Muscle of arm (tissue), 12 donors: ENCODE results near the gene CENPU. TPM values are rescaled to one million over a fixed set of nuclear protein-coding genes. Genes with fewer than 3 reads are reported as not detected.
"Not testable (repeated sequence)": the region's sequence is repeated elsewhere in the genome, so short reads cannot be mapped to it uniquely, and the experiment has no call there.

ENCODE experiments used
- DNase-seq: peaks from one replicate; pipeline ENCODE4 v3.0.0-alpha.2; 2013
- polyA plus RNA-seq, 12 donors: library from polyadenylated mRNA; unstranded; fragments of 120-200 nt; gene quantifications; one replicate each; pipeline ENCODE4 v1.2.1, GENCODE V29; 2013; ENCODE audit not compliant: insufficient read length in 12 of 12

Gene CENPU
- polyA plus RNA-seq, 12 donors: 19.1 to 48.5 (median 29.9) TPM; not detected in 1

DNA sequence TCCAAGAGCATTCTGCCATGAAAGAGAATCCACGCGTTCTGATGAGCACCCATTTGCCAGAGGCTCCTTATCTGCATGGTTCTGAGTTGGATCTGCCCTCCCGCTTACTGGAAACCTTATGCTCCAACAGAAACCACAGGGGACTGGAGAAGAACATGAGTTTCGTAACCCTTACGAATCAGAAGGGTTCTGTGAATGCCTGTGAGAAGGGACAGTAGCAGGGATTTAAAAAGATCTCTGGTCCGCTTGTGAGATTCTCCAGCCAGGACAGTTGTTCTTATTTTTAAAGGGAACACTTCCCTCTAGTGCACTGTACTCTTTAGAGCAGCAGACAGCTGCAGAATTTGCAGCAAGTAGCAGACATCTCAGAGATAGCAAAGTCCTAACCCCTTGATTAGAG lies 22.5 kb upstream of the CENPU start:
- no peak for DNase-seq

DNA sequence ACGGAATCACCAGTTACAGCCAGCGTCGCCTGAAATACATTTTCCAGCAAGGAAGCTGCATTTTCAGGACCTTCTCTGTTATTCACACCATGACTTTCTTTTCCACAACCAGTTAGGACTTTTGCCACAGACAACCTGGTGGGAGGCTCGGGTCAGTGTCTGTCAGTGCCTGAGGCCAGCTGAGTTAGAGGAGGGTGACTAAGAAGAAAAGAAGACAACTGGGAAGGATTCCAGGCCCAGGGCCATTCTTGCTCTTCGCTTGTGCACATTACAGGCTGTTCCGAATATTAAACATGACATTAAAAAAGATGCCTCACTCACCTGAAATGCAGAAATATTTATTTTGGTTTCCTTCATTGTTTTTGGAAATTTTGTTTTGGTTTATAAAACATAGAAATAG lies 21.4 kb upstream of the CENPU start:
- no peak for DNase-seq

DNA sequence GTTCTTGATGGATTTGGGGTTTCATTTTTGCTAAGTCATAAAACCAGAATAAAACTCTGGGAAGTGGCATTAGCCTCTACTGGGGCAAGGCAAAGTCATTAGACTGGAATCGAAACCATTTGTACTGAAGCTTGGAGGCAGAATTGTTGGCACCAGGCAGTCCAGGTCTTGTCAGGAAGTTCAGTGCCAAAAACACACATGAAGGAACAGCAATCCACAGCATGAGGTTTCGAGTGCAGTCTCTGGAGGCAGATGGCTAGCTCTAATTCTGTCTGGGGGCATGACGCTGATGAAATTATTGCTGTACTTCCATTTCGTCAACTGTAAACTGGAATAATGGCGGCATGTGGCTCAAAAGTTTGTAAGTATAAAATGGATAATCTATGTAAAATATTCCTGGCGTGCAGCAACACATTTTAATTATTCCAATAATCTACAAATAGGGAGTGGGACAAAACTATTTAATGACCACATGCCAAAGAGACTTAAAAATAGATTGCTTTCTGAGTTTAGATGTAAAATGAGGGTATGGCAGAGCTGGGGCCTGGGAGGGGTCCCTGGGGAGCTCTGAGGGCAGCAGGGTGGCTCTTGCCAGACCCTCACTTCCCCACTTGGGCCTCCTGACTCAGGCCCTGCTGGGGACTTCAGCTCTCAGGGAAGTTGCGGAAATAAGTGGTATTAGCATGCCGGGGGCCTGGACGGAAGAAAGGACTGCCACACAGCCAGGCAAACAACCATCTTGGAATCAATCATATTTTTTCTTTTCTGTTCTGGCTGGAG lies 18.8 kb upstream of the CENPU start:
- no peak for DNase-seq

DNA sequence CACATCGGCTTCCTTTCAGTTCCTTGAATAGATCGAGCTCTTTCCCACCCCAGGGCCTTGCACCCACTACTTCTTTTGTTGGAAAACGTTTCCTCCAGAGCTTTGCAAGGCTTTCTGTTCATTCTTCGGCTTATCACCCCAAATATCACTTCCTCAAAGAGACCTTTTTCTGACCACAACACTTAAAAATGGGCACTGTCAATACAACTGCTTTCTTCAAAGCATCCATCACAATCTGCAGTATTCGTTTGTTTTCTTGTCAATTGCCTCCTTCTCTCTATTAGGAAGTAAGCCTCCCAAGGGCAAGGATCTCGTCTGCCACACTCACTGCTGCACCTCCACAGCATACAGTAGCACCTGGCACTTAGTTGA lies 17.7 kb upstream of the CENPU start:
- DNase-seq: no peak

DNA sequence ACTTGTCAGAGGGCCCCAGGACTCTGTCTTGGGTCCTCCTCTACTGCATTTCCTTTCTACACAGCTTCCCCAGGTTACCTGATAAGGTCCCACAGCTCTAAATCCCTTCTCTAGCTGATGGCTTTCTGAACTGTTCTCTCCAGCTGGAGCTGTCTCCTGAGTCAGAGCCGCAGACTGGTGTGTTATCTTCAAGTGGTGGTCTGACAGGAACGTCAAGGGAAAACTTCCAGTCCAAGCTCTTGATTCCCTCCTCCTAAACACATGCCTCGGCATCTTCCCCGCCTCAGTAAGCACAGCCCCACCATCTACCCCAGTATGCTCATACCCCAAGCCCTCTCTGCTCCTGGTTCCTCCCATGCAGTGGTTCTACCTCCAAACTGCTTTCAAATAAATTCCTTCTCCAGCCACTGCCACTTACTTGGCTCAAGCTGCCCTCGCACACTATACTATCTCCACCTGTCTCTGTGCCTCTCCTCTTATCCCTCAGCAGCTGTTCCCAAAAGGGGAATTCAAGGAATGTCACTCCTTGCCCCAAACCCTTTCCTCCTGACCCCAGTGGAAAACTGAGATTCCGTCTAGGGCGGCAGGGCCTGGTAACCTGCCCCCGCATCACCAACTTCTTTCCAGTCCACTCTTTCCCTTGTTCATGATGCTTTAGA lies 17.2 kb upstream of the CENPU start:
- no peak for DNase-seq

DNA sequence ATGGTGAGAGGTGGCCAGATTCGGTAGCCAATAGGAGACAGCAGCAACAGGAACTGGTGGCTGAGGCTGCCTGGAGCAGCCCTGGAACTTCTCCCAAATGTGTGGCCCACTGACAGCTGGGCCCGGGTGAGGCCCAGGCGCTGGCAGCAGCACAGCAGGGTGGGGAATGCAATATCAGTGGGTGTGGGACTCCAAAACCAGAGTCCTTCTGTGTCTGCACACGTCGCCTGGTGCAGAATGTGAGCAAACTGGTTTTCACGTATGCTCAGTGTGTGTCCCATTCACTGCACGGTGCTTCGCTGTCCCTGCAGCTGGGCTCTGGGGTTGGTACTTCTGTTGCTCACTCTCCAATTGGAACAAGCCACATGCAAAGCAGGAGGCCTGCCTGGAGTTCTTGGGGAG lies 14.4 kb upstream of the CENPU start:
- DNase-seq: peak; percentile 39

DNA sequence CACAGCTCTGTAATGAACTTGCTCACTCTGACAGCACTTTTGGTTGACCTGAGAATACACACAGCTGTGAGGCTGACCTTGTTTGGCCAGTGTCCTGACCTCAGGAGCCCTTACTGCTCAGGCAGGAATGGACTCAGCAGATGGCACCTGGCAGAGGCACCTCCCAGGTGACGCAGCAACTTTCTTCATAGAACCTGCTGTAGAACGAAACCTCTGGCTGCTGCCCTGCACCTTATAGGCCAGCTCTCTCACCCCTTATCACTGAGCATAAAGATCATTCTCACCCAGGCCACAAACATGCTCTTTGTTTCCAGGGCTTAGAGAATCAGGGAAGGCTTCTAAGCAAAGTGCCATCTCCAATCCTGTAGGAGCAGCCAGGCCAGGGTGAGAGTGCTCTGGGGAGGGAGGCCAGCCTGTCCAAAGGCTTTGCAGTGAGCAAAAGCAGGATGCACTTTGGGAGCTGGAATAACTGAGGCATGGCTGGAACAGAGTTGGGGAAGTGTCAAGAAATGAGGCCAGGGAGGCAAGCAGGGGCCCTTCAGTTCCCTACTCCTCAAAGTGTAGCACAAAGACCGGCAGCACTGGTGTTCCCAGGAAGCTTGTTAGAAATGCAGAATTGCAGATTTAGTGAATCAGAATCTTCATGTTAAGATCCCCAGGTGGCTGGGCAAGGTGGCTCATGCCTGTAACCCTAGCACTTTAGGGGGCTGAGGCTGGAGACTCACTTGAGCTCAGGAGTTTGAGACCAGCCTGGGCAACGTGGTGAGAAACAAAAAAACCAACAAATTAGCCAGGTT lies 13.3 kb upstream of the CENPU start:
- DNase-seq: no peak

DNA sequence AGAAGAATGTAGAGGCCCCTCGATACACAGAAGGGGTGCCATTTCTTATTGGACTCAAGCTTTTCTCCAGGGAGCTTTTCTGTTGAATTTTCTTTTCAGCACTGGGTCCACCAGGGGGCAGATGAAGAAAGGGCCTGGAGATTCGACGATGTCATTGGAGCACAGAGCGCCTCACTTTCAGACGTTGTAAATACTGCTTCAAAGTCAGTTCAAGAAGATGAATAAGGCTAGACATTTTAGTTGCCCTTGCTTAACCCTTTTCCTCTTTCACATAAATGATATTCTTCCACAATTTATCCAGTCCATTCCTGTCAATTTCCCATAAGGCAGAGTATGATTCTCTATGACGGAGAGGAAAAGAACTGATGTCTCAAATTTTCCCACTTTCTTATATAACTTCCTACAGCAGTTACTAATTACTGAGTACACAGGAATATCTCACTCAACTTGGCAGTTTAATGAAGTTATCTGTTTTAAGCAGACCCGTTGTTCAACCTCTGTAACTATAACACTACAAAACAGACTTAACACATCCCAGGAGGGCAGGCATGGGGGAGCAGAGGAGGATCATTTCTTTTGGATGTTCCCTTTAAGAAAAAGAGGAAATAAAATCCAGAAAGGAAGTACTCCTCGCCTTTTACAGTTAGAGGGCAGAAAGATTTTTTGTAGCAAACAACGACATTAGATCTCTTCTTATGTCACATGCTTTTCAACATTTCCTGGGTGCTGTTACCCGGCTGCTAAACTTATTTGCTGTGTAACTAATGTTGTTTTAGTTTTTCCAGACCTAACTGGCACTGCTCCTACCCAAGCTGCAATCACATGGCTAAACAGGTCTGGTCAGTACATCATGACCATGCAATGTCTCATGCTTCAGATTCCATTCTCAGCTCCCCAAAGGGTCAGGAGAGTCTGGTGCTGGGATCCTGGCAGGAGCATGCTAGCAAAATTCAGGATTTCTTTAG lies 12.2 kb upstream of the CENPU start:
- DNase-seq: peak; percentile 87

DNA sequence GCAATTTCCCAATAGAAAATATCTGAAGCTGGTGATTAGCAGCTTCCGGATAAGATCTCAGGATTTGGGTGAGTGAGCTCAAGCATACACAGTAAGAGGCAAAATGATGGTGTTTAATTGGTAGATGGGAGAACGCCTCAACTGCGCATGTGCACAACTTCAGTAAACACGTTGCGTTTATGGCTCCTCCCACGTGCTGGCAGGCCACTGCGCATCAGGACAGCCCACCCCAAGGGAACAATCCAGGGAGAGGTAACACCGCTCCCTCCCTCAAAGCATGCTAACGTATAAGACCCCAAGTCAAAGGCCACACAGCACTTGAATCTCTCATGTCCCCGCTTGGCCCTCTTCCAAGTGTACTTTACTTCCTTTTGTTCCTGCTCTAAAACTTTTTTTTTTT lies 10.3 kb upstream of the CENPU start:
- no peak for DNase-seq

DNA sequence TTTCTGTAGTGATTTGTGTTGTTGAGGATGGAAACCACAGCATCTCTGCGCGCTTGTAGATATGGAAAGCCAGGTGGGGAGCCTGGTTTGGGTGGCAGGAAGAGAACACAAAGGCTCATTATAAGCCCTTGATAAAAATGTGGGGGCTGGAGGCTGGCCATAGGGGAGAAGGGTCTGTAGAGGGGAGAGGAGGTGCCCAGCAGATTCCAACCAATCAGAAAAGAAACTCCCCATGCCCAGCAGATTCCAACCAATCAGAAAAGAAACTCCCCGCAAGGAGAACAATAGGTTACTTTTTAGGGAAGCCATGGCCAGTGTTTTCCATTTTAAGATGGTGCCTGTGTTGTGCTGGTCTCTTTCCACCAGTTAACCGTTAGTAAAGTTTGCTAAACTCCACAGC lies 9.8 kb upstream of the CENPU start:
- no peak for DNase-seq

DNA sequence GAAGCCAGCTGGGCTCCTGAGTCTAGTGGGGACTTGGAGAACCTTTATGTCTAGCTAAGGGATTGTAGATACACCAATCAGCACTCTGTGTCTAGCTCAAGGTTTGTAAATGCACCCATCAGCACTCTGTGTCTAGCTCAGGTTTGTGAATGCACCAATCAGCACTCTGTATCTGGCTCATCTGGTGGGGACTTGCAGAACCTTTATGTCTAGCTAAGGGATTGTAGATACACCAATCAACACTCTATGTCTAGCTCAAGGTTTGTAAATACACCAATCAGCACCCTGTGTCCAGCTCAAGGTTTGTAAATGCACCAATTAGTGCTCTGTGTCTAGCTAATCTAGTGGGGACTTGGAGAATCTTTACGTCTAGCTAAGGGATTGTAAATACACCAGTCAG lies 7.8 kb upstream of the CENPU start:
- not testable (repeated sequence) for DNase-seq

DNA sequence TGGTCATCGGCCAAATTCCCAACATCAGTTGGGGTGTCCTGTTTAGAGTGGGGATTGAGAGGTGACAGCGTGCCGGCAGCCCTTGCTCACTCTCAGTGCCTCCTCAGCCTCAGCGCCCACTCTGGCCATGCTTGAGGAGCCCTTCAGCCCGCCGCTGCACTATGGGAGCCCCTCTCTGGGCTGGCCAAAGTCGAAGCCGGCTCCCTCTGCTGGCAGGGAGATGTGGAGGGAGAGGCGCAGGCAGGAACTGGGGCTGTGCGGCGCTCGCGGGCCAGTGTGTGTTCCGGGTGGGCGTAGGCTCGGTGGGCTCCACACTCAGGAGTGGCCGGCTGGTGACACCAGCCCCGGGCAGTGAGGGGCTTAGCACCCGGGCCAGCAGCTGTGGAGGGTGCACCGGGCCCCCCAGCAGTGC lies 7.1 kb upstream of the CENPU start:
- DNase-seq: no peak

DNA sequence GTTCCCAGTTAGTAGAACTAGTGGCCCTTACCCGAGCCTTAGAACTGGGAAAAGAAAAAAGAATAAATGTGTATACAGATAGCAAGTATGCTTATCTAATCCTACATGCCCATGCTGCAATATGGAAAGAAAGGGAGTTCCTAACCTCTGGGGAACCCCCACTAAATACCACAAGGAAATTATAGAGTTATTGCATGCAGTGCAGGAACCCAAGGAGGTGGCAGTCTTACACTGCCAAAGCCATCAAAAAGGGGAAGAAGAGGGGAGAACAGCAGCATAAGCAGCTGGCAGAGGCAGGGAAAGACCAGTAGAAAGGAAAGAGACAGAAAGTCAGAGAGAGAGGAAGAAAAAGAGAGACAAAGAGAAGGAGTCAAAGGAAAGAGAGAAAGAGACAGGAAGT lies 5.7 kb upstream of the CENPU start:
- not testable (repeated sequence) for DNase-seq

DNA sequence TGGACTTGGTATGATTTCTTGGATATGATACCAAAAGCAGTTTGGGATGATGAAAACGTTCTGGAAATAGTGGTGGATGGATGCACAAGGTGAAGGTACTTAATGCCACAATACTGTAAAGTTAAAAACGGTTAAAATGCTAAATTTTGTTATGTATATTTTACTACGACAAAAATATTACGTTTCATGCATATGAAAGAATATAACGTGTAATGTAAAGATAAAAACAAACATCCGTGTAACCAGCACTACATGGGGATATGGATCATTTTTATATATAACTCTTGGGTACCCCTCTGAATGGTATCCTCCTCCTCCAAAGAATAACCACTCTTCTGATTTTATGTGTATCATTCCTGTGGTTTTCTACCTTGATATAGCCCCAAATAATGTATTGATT lies 862 bp upstream of the CENPU start:
- no peak for DNase-seq

DNA sequence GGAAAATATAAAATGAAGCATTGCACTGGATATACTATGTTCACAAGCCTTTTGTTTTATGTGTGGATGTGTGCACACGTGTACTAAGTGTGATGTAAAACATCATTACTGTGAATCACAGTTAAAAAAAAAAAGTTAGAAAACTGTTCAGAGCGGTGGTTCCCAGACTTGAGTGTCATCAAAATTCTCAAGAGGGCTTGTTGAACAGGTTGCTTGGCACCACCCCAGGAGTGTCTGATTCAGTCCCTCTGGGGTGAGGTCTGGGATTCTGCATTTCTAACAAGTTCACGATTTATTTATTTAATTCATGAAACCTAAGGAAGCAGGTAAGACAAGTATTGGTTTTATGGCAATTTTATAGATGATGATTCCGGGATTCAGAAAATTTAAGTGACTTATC lies 1.8 kb downstream of the CENPU start:
- no peak for DNase-seq

DNA sequence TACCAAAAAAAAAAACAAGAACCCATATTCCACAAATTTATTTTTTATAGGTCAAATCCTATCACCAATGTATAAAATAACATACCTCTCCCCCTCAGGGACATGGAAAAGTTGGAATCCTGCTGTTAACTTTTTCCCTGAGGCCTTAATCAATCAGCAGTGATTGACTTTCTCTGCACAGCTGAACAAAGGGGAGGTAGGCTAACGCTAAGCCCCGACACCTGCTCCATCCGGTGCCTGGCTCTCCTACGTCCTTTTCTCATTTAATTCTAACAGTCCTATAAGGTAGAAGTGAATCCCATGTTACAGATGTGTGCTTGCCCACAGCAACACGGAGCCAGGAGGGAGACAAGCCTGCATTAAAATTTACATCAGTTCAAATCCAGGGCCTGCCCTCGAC lies 2.8 kb downstream of the CENPU start:
- DNase-seq: no peak

DNA sequence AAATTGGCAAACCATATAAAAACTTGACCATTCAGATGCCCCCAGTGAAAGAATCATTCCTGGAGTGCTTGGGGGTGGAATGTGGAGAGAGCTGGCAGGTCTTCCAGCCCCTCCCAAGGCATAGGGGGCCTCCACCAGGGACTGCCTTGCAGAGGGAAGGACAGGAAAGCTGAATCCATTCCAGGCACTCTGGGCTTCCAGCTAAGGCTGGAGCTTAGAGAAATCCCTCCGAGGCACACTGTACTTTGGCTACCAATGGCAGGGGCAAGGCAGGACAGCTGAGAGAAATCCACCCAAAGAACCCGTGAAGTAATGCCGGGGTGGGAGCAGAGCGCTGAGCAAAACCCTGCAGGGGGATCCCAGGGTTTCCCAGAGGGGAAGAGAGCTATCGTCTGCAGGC lies 4.0 kb downstream of the CENPU start:
- DNase-seq: no peak

DNA sequence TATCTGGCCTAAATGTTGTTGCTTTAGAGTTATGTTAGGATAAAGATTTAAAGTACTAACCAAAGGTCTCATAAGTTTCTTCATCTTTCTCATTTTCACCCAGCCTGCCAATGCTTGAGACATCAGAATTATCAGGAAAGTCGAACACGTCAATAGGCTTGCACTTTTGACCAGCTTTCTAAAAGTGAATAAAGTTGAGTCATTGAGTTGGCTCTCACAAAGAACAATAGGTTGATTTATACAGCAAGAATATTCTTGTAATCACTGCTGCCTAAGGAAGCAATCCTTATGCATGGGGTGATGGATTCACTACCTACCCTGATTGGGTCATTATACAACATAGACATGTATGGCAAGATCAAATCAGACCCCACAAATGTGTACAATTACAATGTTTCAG lies 5.0 kb downstream of the CENPU start:
- no peak for DNase-seq

DNA sequence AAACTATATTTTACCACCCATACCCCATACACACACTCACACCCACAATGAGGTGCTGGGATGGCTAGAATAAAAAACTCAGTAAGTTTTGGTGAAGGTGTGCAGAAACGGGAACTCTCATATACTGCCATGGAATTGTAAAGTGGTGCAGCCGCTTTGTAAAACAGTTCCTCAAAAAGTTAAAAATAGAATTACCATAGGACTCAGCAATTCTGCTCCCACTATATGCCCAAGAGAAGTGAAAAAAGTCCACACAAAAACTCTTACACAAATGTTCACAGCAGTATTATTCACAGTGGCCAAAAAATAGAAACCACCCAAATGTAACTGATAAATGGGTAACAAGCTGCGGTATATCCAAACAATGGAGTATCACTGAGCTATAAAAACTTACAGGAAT lies 6.5 kb downstream of the CENPU start:
- DNase-seq: no peak

DNA sequence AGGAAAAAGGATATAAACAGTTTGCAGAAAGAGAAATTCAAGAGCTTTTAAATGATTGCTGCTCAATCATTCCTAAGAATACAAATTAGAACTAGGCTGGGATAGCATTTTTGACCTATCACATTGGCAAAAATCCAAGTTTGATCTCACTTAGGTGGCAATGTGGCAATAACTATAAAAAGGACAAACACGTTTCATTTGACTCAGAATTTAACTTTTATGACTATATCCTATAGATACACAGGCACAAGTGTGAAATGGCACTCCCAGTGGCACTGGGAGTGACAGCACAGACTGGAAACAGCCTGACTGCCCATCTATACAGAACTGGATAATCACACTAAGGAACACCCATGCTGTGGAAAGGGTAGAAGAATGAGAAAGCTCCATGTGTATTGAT lies 11.1 kb downstream of the CENPU start:
- no peak for DNase-seq

DNA sequence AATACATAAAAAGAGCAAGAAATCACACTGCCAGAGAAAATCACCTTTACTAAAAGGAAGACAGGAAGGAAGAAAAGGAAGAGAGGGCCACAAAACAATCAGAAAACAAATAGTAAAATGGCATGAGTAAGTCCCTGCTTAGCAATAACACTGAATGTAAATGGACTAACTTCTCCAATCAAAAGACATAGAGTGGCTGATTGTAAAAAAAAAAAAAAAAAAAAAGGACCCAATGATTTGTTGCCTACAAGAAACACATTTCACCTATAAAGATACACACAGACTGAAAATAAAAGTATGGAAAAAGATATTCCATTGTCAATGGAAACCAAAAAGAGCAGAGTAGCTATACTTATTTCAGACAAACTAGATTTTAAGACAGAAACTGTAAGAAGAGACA lies 12.6 kb downstream of the CENPU start:
- no peak for DNase-seq

DNA sequence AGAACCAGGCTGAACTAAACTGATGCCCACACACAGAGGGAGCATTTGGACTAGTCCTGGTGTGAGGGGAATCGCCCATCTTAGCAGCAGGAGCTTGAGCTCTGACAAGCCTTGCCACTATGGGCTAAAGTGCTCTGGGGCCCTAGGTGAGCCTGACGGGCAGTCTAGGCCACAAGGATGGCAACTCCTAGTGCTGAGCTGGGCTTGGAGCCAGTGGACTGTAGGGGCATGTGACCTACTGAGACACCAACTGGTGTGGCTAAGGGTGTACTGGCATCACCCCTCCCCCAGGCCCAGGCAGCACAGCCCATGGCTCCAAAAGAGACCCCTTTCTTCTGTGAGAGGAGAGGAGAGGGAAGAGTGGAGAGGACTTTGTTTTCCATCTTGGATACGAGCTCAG lies 14.5 kb downstream of the CENPU start:
- DNase-seq: no peak
